ENCODE measurements around the gene RAB43.

DNA sequence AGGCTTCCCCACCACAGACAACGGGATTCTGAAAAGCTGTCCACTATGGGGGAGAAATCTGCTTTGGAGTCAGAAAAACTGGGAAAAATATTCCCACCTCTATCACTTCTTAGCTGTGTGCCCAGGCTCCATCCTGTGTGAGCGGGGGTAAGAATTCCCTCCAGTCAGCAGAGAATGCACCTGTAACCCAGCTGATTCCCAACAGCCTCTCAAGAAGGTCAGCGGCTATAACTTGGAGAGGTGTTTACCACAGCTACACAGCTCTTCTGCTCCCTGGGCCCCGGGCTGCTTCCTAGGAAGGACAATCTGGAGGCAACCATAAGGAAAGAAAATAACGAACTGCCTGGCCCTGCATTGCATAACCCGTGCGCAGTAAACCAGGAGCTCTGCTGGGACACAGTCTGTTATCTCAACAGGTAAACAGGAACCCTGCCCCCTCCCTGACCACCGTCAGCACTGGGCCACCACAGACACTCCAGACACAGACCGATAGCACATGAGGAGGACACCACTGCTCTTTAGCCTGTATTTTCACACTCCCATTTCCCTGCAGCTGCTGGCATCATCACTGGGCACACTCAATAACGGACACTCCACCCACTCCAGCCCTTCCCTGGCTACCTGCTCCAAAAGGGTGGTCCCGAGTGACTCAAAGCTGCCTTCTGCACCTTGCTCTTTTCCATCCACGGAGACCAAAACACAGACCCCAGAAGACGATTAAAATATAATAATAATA lies 2.1 kb downstream of the RAB43 start:
- TF ChIP-seq POLR2AphosphoS5 (IDR thresholded peaks at IDR 0.05; ENCODE audit: low read depth, low read length) (no peak), TAF1 (IDR thresholded peaks at IDR 0.05; ENCODE audit: borderline replicate concordance, insufficient read depth, low read length) (no peak), SIN3A (IDR thresholded peaks at IDR 0.05; ENCODE audit: borderline replicate concordance, insufficient read depth, low read length) (no peak), FOXP2 (optimal IDR thresholded peaks at IDR 0.05; ENCODE audit: borderline replicate concordance, extremely low read depth, extremely low read length, insufficient read depth) (no peak)
- TF ChIP-seq, protein P1, sequence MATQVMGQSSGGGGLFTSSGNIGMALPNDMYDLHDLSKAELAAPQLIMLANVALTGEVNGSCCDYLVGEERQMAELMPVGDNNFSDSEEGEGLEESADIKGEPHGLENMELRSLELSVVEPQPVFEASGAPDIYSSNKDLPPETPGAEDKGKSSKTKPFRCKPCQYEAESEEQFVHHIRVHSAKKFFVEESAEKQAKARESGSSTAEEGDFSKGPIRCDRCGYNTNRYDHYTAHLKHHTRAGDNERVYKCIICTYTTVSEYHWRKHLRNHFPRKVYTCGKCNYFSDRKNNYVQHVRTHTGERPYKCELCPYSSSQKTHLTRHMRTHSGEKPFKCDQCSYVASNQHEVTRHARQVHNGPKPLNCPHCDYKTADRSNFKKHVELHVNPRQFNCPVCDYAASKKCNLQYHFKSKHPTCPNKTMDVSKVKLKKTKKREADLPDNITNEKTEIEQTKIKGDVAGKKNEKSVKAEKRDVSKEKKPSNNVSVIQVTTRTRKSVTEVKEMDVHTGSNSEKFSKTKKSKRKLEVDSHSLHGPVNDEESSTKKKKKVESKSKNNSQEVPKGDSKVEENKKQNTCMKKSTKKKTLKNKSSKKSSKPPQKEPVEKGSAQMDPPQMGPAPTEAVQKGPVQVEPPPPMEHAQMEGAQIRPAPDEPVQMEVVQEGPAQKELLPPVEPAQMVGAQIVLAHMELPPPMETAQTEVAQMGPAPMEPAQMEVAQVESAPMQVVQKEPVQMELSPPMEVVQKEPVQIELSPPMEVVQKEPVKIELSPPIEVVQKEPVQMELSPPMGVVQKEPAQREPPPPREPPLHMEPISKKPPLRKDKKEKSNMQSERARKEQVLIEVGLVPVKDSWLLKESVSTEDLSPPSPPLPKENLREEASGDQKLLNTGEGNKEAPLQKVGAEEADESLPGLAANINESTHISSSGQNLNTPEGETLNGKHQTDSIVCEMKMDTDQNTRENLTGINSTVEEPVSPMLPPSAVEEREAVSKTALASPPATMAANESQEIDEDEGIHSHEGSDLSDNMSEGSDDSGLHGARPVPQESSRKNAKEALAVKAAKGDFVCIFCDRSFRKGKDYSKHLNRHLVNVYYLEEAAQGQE (IDR thresholded peaks at IDR 0.05; ENCODE audit: insufficient read depth in 1 of 2, low read depth in 2 of 2, low read length in 2 of 2), result no peak

All from PFSK-1 (cell line).